Measurements from ENCODE around the gene AUTS2.

The AUTS2 gene

DNA sequence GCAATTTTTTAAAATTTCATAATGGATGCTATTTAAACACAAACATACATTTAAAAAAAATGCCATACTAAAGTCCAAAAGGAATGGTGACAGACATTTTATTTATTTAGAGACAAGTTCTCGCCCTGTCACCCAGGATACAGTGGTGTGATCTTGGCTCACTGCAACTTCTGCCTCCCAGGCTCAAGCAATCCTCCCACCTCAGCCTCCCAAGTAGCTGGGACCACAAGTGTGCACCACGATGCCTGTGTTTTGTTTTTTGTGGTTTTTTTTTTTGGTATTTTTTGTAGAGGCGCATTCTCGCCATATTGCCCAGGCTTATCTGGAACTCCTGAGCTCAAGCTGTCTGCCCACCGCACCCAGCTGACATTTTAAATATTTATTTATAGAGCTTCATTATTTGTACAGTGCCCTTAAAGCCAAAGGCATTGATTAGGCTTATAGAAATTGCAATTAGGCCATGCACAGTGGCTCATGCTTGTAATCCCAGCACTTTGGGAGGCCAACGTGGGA lies 703.5 kb downstream of the AUTS2 start:
- no peak for DNase-seq (ENCODE audit: low read depth in 2 of 2)

DNA sequence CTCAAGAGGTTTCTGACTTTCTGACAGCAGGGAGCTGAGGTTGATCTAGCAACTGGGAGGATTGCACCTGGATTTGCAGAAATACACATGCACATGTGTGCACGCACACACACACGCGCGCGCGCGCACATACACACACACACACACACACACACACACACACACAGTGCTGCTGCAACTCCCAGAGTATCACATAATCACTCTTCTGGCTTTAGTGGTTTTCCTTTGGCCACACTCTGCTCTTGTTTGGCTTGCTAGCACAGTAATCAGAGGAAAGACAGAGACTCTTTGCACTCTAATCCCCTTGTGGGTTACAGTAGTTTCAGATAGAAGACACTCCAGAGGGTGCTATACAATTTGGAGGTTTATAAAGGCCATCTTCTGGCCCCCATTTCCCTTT lies 705.0 kb downstream of the AUTS2 start:
- no peak for DNase-seq (ENCODE audit: low read depth in 2 of 2)

- DNase-seq (ENCODE audit: low read depth in 2 of 2), result no peak
These were observed 705.5 kb downstream of the AUTS2 start for GRCh38 chr7:70303780-70304179.

- no peak for DNase-seq (ENCODE audit: low read depth in 2 of 2)
These were observed 707.9 kb downstream of the AUTS2 start for GRCh38 chr7:70306173-70306572.

DNA sequence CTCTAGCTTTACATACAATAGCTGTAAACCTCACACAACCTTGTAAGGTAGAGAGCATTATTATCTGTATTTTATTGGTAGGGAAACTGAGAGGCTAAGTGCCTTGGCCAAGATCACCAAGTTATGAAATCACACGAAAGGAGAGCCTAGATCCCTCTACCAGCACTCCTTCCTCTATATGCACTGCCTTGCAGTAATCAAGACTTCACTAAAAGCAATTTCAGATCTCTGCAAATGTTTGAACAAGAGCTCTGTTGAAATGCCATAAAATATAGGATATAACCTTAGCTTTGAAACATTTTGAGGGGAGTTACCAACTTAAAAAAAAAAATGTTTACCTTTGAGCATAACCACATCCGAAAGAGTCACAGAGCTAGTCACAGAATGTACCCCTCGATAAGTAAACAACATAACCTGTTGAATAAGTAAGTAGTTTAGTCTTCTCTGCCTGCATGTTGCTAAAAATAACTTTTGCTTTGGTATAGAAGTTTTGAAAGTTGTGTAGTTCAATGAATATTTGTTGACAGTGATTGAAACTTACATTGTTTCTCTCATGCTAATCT lies 709.4 kb downstream of the AUTS2 start:
- no peak for DNase-seq (ENCODE audit: low read depth in 2 of 2)

DNA sequence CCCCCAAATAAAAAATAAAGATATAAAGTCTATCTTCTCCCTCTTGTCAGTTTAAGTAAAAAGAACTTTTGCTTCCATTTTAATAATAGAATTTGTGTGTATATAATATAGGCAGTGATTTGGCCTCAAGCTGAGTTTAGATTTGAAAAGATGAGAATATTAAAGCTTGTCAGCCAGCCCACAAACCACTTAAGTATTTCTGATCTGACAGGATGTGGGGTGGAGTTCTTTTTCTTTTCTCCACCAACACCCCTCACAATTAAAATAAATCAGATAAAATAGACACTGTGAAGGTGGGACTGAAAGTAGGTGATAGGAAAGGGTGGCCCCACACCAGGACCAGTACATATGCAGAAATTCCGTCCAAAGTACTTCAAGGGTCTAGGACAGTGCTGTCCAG lies 714.1 kb downstream of the AUTS2 start:
- no peak for DNase-seq (ENCODE audit: low read depth in 2 of 2)

GRCh38 chr7:70313271-70313670 lies 715.0 kb downstream of the AUTS2 start:
- DNase-seq (ENCODE audit: low read depth in 2 of 2), result no peak

DNA sequence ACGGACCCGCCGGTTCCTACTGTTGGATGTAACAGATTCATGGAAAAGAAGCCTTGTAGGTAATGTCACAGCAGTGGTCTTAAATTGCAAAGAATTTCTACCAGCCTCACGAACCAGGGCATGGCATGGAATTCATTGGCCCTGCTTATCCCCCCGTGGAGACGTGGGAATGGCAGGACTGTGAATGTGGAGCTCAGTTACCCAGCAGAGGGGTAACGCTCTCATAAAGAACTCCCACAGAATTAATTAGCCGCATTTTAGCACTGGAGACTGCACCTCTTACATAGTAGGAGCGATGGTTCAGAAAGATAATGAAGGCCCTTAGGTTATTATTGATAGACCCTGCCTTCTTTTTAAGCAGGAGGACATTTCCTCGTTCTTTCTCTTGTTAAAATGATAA lies 715.4 kb downstream of the AUTS2 start:
- no peak for DNase-seq (ENCODE audit: low read depth in 2 of 2)

DNA sequence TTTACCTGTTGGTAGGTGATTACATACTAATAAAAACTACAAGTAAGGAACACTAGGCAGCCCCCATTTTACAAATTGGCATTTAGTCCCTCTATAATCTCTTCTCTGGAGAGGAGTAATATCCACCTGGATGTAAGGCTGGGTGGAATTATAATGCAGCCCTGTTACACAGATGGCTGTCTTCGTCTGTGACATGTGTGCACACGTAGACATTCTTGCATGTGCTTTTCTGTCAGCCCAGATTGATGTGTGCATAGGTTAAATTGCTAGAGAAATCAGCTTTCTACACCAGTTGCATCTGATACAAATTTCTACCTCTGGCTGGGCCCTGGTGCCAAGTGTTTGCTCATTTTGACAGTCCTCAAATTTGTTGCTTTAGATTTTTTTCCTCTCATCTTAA lies 715.9 kb downstream of the AUTS2 start:
- DNase-seq (ENCODE audit: low read depth in 2 of 2), result no peak

DNA sequence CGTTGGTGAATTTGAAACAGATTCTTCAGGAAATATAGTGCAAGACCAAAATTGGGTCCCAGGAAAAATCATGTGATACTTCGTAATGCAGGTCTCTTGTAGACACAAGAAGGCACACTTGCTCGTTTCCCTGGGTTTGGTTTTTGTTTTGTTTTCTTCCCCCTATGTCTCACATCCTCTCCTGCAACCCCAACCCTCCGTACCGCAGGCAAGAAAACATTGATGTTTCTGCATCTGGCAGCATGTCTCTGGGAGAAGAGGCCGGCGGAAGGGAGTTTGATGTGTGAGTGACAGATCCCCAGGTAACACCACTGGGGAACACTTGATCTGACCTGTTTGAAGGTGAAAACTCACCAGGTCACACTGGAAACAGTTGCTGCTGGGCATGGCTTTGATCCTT lies 718.5 kb downstream of the AUTS2 start:
- no peak for DNase-seq (ENCODE audit: low read depth in 2 of 2)

- no peak for DNase-seq (ENCODE audit: low read depth in 2 of 2)
These were observed 719.1 kb downstream of the AUTS2 start for GRCh38 chr7:70317356-70317755.

GRCh38 chr7:70318511-70318910 lies 720.2 kb downstream of the AUTS2 start:
- no peak for DNase-seq (ENCODE audit: low read depth in 2 of 2)

- DNase-seq (ENCODE audit: low read depth in 2 of 2), result no peak
These were observed 720.8 kb downstream of the AUTS2 start for GRCh38 chr7:70319057-70319456.

DNA sequence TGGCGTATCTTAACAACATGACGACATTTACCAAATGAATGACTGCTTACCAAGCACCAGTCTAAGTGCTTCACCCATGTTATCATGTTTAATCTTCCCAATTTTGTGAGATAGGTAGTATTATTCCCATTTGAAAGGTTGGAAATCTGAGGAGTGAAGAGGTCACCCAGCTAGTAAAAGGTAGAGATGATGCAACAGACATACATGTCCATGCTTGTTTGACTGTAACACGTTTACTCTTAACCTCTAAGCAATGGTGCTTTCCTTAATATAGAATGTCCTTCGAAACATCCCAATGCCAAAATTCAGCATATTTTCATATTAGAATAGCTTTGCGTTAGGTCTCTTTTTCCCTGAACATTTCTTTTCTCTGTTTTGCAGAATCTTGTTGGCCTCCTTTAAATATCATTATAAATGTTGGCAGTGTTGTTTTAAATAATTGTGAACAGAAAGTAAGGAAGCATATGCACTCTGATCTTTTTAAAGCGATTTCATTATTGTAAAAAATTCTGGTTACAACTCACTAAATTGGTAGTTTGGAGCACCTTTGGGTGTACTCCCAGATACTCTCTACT lies 722.8 kb downstream of the AUTS2 start:
- DNase-seq (ENCODE audit: low read depth in 2 of 2), result no peak

DNA sequence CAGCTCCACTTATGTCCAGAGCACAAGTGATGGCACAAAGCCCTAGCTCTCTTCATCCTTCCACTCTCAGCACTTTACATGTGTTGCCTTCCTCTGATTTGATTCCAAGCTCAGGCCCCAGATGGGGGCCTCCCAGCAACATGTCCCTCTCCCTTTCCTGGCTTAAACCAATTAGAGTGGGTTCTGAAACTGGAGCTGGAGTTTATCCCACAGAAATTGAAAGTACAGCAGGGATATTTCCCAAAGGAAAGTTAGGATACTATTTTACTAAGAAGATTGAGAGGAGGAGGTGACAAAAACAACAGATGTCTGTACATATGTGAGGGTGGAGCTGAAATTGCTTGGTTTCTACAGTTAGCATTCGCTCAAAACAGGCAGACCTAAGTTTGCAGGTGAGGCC lies 724.6 kb downstream of the AUTS2 start:
- DNase-seq (ENCODE audit: low read depth in 2 of 2), result no peak

- no peak for DNase-seq (ENCODE audit: low read depth in 2 of 2)
These were observed 727.3 kb downstream of the AUTS2 start for GRCh38 chr7:70325509-70326101.

- no peak for DNase-seq (ENCODE audit: low read depth in 2 of 2)
These were observed 736.0 kb downstream of the AUTS2 start for GRCh38 chr7:70334295-70334694.

GRCh38 chr7:70334871-70335270 lies 736.6 kb downstream of the AUTS2 start:
- no peak for DNase-seq (ENCODE audit: low read depth in 2 of 2)

- DNase-seq (ENCODE audit: low read depth in 2 of 2), result no peak
These were observed 738.3 kb downstream of the AUTS2 start for GRCh38 chr7:70336536-70336935.

DNA sequence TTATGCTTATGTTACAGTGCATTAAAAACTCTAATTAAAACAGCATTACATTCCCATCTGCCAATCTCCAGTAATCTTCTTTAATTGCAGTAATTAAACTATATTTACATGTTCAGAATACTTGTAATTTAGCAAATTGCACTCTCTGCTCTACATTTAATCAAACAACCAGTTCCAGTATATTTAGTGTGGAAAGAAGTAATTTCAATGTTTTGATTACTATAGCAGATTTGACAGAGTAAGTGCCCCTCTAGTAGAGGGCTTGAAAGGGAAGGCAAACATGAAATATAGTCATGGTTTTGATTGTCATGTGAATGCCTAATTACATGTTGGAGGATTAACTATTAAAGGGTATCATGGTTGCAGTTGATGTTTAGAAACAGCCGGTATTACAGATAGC lies 739.7 kb downstream of the AUTS2 start:
- DNase-seq (ENCODE audit: low read depth in 2 of 2), result no peak

GRCh38 chr7:70340236-70340635 lies 742.0 kb downstream of the AUTS2 start:
- DNase-seq (ENCODE audit: low read depth in 2 of 2), result no peak

DNA sequence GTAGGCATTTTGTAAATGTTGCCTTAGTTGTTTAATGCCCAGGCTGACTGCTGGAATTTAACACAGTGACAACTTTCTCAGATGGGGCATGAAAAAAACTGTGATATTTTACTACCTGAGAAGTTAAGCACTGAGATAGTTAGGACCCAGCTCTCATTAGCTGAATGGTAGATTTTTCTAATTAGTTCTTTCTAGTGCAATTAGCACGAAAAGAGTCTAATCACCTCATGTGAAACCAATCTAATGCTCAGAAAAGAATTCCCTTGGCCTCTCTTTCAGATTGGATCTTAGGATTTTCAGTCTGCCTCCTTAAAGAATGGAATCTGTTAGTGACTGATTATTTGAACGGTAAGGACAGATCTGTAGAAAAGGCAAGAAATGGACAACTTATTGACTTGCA lies 743.2 kb downstream of the AUTS2 start:
- no peak for DNase-seq (ENCODE audit: low read depth in 2 of 2)

DNA sequence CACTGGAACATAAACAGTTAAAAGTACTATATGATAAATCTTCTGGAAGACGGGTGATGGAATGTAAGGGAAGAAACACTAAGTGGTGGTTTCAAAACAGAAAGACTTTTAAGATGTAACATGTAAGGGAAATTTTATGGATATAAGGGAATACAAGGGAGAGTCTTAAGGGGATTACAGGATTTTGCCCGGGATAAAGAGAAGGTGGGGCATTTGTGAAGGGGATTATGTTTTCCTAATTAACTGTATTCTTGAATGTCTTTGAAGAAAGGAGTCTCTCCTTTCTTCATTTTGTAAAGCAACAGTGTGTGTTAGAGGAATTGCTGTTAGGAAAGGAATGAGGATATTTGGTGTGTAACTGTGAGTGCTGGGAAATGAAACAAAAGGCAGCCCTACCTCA lies 745.2 kb downstream of the AUTS2 start:
- no peak for DNase-seq (ENCODE audit: low read depth in 2 of 2)

- no peak for DNase-seq (ENCODE audit: low read depth in 2 of 2)
These were observed 746.5 kb downstream of the AUTS2 start for GRCh38 chr7:70344726-70345125.

Measured in activated CD8-positive, alpha-beta memory T cell treated with anti-CD3 and anti-CD28 coated beads for 4 hours (primary cell).